Panc1 (cell line): ENCODE measurements around the gene PPP1R9B. TPM values are rescaled to one million over a fixed set of nuclear protein-coding genes. Genes with fewer than 3 reads are reported as not detected.
A peak's percentile ranks its signal among the peaks of the same experiment; 100 is the strongest.

Experiments
- ATAC-seq: fragments of 200-7000 bp; cut with Tn5 transposase; 2 replicates; pipeline ENCODE4 v1.9.1; 2020; ENCODE audit warnings: mild to moderate bottlenecking, moderate library complexity
- BruUV-seq: library from RNA; stranded (reverse); fragments of 400-500 nt; replicated peaks from 2 replicates; lab custom pipeline; 2021; lab: Mats Ljungman, UMichigan
- CTCF ChIA-PET: fragments of 300-600 bp; sonication (Branson Sonifier 250); formaldehyde crosslinking; loops from one replicate; lab custom pipeline; 2022; ENCODE audit warnings: antibody characterized with exemption; lab: Charles Lee
- POLR2A ChIA-PET: fragments of 300-600 bp; sonication (Branson Sonifier 250); formaldehyde crosslinking; loops from one replicate; lab custom pipeline; 2022; ENCODE audit warnings: antibody characterized with exemption; lab: Charles Lee
- DNase-seq: peaks from one replicate; pipeline ENCODE4 v3.0.0-alpha.2; 2010; ENCODE audit warnings: low read depth, low spot score
- H3K27ac ChIP-seq: 2 replicates; pipeline ENCODE4 v1.5.1; 2011; ENCODE audit warnings: mild to moderate bottlenecking, low read length, inconsistent platforms
- H3K27me3 ChIP-seq: fragments of 200-500 bp; sonication (Bioruptor generic); 2 replicates; pipeline ENCODE4 v1.6.0; 2014; ENCODE audit warnings: low read length, inconsistent platforms; ENCODE audit not compliant: control insufficient read depth, insufficient read depth
- H3K36me3 ChIP-seq: fragments of 200-500 bp; sonication (Bioruptor generic); 2 replicates; pipeline ENCODE4 v1.5.1; 2014; ENCODE audit warnings: inconsistent platforms, mild to moderate bottlenecking, low read length, moderate library complexity; ENCODE audit not compliant: control insufficient read depth, insufficient read depth
- H3K4me1 ChIP-seq: 2 replicates; pipeline ENCODE4 v1.5.1; 2011; ENCODE audit warnings: inconsistent platforms, mild to moderate bottlenecking, low read length, moderate library complexity; ENCODE audit not compliant: control insufficient read depth, insufficient read depth
- H3K4me3 ChIP-seq, 2 experiments: 2 replicates each; pipeline ENCODE4 v1.5.1; 2011 to 2012; ENCODE audit warnings: low read depth in 2 of 2, low read length in 2 of 2, mild to moderate bottlenecking in 2 of 2, inconsistent platforms in 1 of 2, moderate library complexity in 1 of 2
- H3K9me3 ChIP-seq: fragments of 200-500 bp; sonication (Bioruptor generic); 2 replicates; pipeline ENCODE4 v1.5.1; 2014; ENCODE audit warnings: low read depth, mild to moderate bottlenecking, inconsistent platforms, low read length, moderate library complexity; ENCODE audit not compliant: control insufficient read depth, insufficient read depth
- POLR2AphosphoS5 ChIP-seq: IDR thresholded peaks from 2 replicates; pipeline ENCODE4 v1.6.1; 2012; ENCODE audit warnings: mild to moderate bottlenecking, low read depth, low read length, moderate library complexity
- REST ChIP-seq, 2 experiments: IDR thresholded peaks; 2 replicates each; pipeline ENCODE4 v1.6.1; 2011 to 2012; ENCODE audit warnings: low read depth in 2 of 2, control low read depth in 1 of 2, low read length in 1 of 2, mild to moderate bottlenecking in 1 of 2, moderate library complexity in 1 of 2; ENCODE audit not compliant: insufficient read depth in 1 of 2
- SIN3A ChIP-seq: IDR thresholded peaks from 2 replicates; pipeline ENCODE4 v1.6.1; 2012; ENCODE audit warnings: low read depth, mild to moderate bottlenecking, low read length, moderate library complexity, borderline replicate concordance; ENCODE audit not compliant: insufficient read depth
- TCF7L2 ChIP-seq: IDR thresholded peaks from 2 replicates; pipeline ENCODE4 v1.6.1; 2011; ENCODE audit warnings: mild to moderate bottlenecking, low read depth, low read length, inconsistent platforms
- in situ Hi-C: cut with HindIII; loops from 2 replicates; pipeline ENCODE4 v1.10.0; 2016; ENCODE audit warnings: low sequenced_read_pairs, low pct_unique_long_range_greater_than_20kb
- intact Hi-C: fragments of 100-400 bp; cut with micrococcal nuclease; formaldehyde crosslinking; loops from one replicate; pipeline ENCODE4 v1.10.0; 2022; ENCODE audit not compliant: unreplicated experiment
- total RNA-seq: library from RNA; stranded (reverse); gene quantifications from one replicate; pipeline ENCODE4 v1.2.1, GENCODE V29; 2021; ENCODE audit not compliant: unreplicated experiment
- TF ChIP-seq, protein P1 (sequence below): fragments of 450-650 bp; IDR thresholded peaks from 2 replicates; pipeline ENCODE4 v1.5.1; 2017; ENCODE audit warnings: mild to moderate bottlenecking

Gene PPP1R9B
- total RNA-seq, 1 experiment from 2014 or later, result 114 TPM

- POLR2A ChIA-PET, result no interaction called here
- TF ChIP-seq, protein P1, sequence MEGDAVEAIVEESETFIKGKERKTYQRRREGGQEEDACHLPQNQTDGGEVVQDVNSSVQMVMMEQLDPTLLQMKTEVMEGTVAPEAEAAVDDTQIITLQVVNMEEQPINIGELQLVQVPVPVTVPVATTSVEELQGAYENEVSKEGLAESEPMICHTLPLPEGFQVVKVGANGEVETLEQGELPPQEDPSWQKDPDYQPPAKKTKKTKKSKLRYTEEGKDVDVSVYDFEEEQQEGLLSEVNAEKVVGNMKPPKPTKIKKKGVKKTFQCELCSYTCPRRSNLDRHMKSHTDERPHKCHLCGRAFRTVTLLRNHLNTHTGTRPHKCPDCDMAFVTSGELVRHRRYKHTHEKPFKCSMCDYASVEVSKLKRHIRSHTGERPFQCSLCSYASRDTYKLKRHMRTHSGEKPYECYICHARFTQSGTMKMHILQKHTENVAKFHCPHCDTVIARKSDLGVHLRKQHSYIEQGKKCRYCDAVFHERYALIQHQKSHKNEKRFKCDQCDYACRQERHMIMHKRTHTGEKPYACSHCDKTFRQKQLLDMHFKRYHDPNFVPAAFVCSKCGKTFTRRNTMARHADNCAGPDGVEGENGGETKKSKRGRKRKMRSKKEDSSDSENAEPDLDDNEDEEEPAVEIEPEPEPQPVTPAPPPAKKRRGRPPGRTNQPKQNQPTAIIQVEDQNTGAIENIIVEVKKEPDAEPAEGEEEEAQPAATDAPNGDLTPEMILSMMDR, result no peak
- no peak for TF ChIP-seq SIN3A
- TF ChIP-seq TCF7L2, result no peak
- TF ChIP-seq POLR2AphosphoS5, result no peak
- TF ChIP-seq REST (IDR thresholded peaks at IDR 0.05; ENCODE audit: insufficient read depth in 1 of 2, low read depth in 2 of 2, low read length in 1 of 2), result no peak
- Histone ChIP-seq H3K27me3 (no peaks in the 10 kb centered on the region), H3K4me3 (no peak overlapping the region), H3K4me1 (0 out of 2 replicates have a peak, but pooled peaks cover 2% of the 10 kb centered on the region), H3K27ac (no peak overlapping the region), H3K9me3 (no peaks in the 10 kb centered on the region), H3K36me3 (no peaks in the 10 kb centered on the region)
- DNase-seq (no peak), ATAC-seq (no peak)
- CTCF ChIA-PET, result interaction anchor here (0.6 to 1.0 kb wide), 2 partner anchors 23 to 26 kb away, joined by 3 to 11 read pairs; no protein-coding TSS in a partner anchor
- no TSS peak for BruUV-seq
- intact Hi-C loops (no loop called here), in situ Hi-C loops (no loop called here)
Observed at GRCh38 chr17:50118076-50118827, 32.2 kb downstream of the PPP1R9B start.

DNA sequence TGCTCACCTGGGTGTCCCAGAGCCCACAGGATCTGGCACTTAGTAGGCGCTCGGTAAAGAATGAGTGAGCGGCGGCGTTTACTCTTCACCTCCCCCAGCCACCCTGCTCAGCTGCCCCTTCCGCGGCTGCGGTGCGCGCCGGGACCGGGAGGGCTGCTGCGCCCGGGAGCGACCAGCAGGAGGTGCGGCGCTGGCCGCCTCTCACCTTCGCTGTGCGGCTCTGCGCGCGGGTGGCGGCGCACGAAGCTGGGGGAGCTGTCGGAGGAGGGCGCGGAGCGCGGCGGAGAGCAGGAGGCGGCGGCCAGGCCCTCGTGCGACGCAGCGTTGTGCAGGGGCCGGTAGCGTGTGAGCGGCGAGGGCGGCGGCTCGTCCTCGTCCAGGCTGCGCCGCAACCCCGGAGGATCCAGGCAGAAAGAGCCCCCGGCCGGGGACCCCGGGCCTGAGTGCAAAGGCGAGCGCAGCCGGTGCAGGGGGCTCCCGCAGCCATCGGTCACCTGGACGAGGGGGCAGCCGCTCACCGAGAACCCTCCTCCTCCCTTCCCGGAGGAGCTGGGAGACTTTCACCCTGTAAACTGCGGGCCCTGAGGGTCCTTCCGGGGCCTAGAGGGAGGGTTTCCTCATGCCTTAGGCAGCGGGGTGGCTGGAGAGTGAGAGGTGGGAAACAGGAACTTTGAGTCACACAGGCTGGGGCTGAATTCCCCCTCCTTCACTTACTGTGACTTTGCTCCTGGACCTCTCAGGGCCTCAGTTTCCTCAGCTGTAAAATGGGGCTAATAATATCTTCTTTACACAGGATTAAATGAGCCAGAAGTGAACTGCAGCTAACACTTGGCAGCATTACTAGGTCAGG lies 33.0 kb downstream of the PPP1R9B start:
- Histone ChIP-seq H3K9me3 (no peaks in the 10 kb centered on the region), H3K27me3 (no peaks in the 10 kb centered on the region), H3K4me3 (no peak overlapping the region), H3K27ac (no peak overlapping the region), H3K36me3 (no peaks in the 10 kb centered on the region), H3K4me1 (peaks cover 6% of the 10 kb centered on the region; the same call in 1 of the 2 replicates)
- CTCF ChIA-PET, result interaction anchor here (1.0 kb wide), 1 partner anchor 45 kb away, joined by 3 read pairs; no protein-coding TSS in a partner anchor
- no peak for TF ChIP-seq REST (IDR thresholded peaks at IDR 0.05; ENCODE audit: insufficient read depth in 1 of 2, low read depth in 2 of 2, low read length in 1 of 2)
- TF ChIP-seq SIN3A, result no peak
- no peak for TF ChIP-seq POLR2AphosphoS5
- TF ChIP-seq, protein P1, result no peak; the same call in 1 of the 2 replicates
- TF ChIP-seq TCF7L2, result no peak
- POLR2A ChIA-PET, result no interaction called here
- in situ Hi-C loops (no loop called here), intact Hi-C loops (no loop called here)
- ATAC-seq (peak; percentile 62), DNase-seq (no peak)
- no TSS peak for BruUV-seq
